ENCODE data around the gene DUS2.
"Not testable (repeated sequence)": the region's sequence is repeated elsewhere in the genome, so short reads cannot be mapped to it uniquely, and the experiment has no call there.

GRCh38 chr16:68109156-68109555, 86.1 kb downstream of the DUS2 start:
- TF ChIP-seq EP300, CTCF, POLR2AphosphoS5, POLR2A (IDR thresholded peaks at IDR 0.05): not testable (repeated sequence)

Measured in gastroesophageal sphincter (tissue), 3 donors.